Measurements from ENCODE around the gene PLCB1.

DNA sequence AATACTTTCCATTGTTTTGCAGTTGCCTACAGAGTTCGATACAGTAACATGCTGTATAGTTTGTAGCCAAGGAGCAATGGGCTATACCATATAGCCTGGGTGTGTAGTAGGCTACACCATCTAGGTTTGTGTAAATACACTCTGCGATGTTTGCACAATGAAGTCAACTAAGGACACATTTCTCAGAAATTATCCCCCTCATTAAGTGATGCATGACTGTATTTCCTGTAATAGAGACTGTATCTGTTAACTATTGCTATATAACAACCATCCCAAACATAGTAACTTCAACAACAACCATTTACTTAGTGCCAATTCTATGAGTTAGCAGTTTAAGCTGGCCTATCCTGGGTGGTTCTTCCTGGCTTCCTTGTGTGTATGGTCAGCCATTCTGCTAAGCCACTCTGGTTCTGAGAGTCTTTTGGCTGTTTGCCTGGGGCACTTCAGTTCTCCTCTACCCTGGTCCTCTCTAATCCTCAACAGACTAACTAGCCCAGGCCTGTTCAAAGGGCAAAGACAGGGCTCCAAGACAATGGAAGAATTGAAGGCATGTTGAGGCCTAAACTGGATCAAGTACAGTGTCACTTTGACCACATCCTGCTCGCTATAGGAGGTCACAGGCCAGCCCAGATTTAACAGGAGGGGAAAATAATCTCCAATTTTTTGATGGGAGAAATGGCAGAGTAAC is 124.0 kb downstream of the PLCB1 start:
- no peak for TF ChIP-seq POLR2A (IDR thresholded peaks at IDR 0.05)
- TF ChIP-seq, protein P1, sequence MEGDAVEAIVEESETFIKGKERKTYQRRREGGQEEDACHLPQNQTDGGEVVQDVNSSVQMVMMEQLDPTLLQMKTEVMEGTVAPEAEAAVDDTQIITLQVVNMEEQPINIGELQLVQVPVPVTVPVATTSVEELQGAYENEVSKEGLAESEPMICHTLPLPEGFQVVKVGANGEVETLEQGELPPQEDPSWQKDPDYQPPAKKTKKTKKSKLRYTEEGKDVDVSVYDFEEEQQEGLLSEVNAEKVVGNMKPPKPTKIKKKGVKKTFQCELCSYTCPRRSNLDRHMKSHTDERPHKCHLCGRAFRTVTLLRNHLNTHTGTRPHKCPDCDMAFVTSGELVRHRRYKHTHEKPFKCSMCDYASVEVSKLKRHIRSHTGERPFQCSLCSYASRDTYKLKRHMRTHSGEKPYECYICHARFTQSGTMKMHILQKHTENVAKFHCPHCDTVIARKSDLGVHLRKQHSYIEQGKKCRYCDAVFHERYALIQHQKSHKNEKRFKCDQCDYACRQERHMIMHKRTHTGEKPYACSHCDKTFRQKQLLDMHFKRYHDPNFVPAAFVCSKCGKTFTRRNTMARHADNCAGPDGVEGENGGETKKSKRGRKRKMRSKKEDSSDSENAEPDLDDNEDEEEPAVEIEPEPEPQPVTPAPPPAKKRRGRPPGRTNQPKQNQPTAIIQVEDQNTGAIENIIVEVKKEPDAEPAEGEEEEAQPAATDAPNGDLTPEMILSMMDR (IDR thresholded peaks at IDR 0.05), result no peak
- no peak for TF ChIP-seq POLR2AphosphoS5 (IDR thresholded peaks at IDR 0.05)

All from breast epithelium (tissue), 3 donors.